Measurements from ENCODE around the gene GSS. TPM values are rescaled to one million over a fixed set of nuclear protein-coding genes. Genes with fewer than 3 reads are reported as not detected.
A peak's percentile ranks its signal among the peaks of the same experiment; 100 is the strongest.

GSS gene
- 10 to 100 TPM; 32.6 to 52.7 TPM for total RNA-seq
- polyA plus RNA-seq, result 10 to 100 TPM; 43.7 to 52.2 TPM
- long read RNA-seq, donor 1, transcript GSS-201 (13 exons, 1,919 nt), result major isoform, 11 of 12 reads
- long read RNA-seq, donor 1, partial matches to known transcripts, result 0 of 12 reads
- long read RNA-seq, donor 1, other reads (novel, unspliced or antisense), result 0 of 12 reads
- long read RNA-seq, donor 2, partial matches to known transcripts, result 0 of 5 reads
- long read RNA-seq, donor 2, other reads (novel, unspliced or antisense), result 0 of 5 reads
- long read RNA-seq, donor 3, partial matches to known transcripts, result 0 of 5 reads
- long read RNA-seq, donor 3, other reads (novel, unspliced or antisense), result 0 of 5 reads
- long read RNA-seq, donor 4, partial matches to known transcripts, result 0 of 6 reads
- long read RNA-seq, donor 4, other reads (novel, unspliced or antisense), result 0 of 6 reads
- long read RNA-seq, donor 5, transcript GSS-201 (13 exons, 1,919 nt), result major isoform, 5 of 8 reads
- long read RNA-seq, donor 5, partial matches to known transcripts, result 0 of 8 reads
- long read RNA-seq, donor 5, other reads (novel, unspliced or antisense), result 0 of 8 reads

DNA sequence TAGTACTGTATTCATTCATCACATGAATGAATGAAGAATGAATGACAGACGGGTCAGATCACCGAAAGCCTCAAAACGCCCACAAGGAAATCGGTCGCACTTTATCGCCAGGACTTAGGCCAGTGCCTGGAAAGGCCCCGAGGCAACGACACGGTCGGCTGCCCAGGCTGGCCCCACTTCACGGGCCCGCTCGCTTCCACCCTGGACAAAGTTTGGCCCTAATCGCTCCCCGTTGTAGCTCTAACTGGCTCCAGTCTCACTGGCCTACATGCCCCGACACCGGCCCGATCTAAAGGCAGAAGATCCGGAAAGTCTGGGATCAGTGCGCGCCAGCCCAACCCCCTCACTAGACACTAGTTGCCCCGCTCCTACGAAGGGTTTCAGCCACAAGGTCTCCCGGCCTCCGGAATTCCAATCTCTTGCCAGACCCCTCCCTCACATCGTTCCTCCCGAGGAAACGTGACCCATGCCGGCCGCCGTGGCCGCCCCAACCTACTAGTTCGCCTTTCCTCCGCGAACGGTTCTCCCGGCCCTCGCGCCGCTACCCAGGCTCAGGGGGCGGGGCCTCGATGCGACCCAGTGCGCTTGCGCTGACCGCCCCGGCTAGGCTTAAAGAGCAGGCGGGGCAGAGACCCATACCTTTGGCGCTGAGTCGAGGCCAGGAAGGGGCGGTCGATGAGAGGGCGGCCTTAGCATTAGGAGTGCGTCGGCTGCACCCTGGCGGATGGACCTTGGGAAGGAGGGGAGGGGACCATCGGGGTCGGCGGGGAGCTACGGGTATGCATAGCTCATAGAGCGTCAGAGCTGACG, at the start of gene GSS, which contains the start of gene MYH7B:
Gene GSS, minus strand, starts transcription at position 576 of the 810 bp plus-strand sequence. CDS start 3,954 bp downstream, outside the sequence.
Gene MYH7B, plus strand, starts transcription at position 638 of the 810 bp plus-strand sequence. CDS start 22,138 bp downstream, outside the sequence.
- Histone ChIP-seq H3K27ac (ENCODE audit: low read depth in 1 of 2, low read length in 1 of 2) (peak within 1 kb of the TSS; percentile 79 to 85), H3K9me3 (ENCODE audit: control insufficient read depth in 4 of 4, insufficient read depth in 3 of 4, low read length in 3 of 4) (no peaks in the 10 kb centered on the region), H3K9ac (ENCODE audit: insufficient read depth in 1 of 2, low read length in 2 of 2) (peak within 1 kb of the TSS; percentile 73 to 75), H3K4me3 (peak within 1 kb of the TSS; percentile 49), H3K27me3 (ENCODE audit: control insufficient read depth in 3 of 3, insufficient read depth in 3 of 3, low read length in 2 of 3) (no peaks in the 10 kb centered on the region), H3K4me1 (ENCODE audit: control insufficient read depth in 5 of 5, insufficient read depth in 5 of 5, low read length in 5 of 5) (peaks cover 0 to 10% (median 2%) of the 10 kb centered on the region in 5 donors), H3K36me3 (ENCODE audit: control insufficient read depth in 4 of 4, insufficient read depth in 4 of 4, low read length in 4 of 4) (peaks cover 0 to 5% (median 0%) of the 10 kb centered on the region in 4 donors)
- peak; percentile 97 for ATAC-seq (ENCODE audit: insufficient read depth, low FRiP score)
- TF ChIP-seq, protein P1, sequence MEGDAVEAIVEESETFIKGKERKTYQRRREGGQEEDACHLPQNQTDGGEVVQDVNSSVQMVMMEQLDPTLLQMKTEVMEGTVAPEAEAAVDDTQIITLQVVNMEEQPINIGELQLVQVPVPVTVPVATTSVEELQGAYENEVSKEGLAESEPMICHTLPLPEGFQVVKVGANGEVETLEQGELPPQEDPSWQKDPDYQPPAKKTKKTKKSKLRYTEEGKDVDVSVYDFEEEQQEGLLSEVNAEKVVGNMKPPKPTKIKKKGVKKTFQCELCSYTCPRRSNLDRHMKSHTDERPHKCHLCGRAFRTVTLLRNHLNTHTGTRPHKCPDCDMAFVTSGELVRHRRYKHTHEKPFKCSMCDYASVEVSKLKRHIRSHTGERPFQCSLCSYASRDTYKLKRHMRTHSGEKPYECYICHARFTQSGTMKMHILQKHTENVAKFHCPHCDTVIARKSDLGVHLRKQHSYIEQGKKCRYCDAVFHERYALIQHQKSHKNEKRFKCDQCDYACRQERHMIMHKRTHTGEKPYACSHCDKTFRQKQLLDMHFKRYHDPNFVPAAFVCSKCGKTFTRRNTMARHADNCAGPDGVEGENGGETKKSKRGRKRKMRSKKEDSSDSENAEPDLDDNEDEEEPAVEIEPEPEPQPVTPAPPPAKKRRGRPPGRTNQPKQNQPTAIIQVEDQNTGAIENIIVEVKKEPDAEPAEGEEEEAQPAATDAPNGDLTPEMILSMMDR (IDR thresholded peaks at IDR 0.05; ENCODE audit: control extremely low read depth, extremely low read depth), result peak; percentile 24
- 0 to 1% methylated on average over 62 of the region's 62 CpGs for WGBS, 2 donors
- DNase-seq, result peak; percentile 98 to 99 (median 99)

DNA sequence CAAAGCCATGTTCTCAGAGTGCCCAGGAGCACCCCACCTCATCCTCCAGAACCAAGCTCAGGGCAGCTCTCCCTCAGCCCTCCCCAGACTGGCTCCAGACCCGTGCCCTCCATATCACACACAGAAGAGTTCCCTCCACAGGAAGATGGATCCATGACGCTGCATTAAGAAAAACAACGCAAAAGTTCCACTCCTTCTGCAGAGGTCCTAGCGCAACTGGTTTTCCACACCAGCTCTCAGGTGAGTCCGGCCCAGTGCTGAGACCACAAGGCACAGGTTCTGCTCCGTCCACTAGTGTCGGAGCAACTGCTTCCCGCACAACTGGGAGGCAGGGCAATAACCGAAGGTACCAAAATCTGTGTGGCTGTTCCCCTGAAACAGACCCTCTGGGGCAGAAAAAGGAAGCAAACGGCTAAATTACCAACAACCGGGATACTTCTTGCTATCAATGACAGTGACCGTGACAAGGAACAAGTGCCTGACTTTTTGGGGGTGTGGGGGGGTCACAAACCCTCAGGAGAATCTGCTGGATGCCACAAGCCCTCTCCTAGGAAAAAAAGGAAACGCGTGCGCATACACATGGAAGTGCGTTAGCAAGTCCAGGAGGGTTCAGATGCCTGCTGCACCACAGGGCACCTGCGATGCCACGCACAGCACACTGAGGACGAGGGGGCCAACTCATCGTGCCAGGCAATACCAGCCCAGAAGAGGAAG, 49.3 kb upstream of the GSS start:
- peaks cover 24 to 93% (median 53%) of the 10 kb centered on the region in 4 donors for H3K36me3 ChIP-seq (ENCODE audit: control insufficient read depth in 4 of 4, insufficient read depth in 4 of 4, low read length in 4 of 4)
- TF ChIP-seq, protein P1 (IDR thresholded peaks at IDR 0.05; ENCODE audit: control extremely low read depth, extremely low read depth), result no peak
- no peak overlapping the region for H3K27ac ChIP-seq (ENCODE audit: low read depth in 1 of 2, low read length in 1 of 2)
- no peak for ATAC-seq (ENCODE audit: insufficient read depth, low FRiP score)
- no peaks in the 10 kb centered on the region for H3K9me3 ChIP-seq (ENCODE audit: control insufficient read depth in 4 of 4, insufficient read depth in 3 of 4, low read length in 3 of 4)
- H3K27me3 ChIP-seq (ENCODE audit: control insufficient read depth in 3 of 3, insufficient read depth in 3 of 3, low read length in 2 of 3), result no peaks in the 10 kb centered on the region
- 93 to 94% methylated on average over 20 of the region's 20 CpGs for WGBS, 2 donors
- no peak overlapping the region for H3K9ac ChIP-seq (ENCODE audit: insufficient read depth in 1 of 2, low read length in 2 of 2)
- H3K4me1 ChIP-seq (ENCODE audit: control insufficient read depth in 5 of 5, insufficient read depth in 5 of 5, low read length in 5 of 5), result no peaks in the 10 kb centered on the region
- no peak overlapping the region for H3K4me3 ChIP-seq
- no peak for DNase-seq

DNA sequence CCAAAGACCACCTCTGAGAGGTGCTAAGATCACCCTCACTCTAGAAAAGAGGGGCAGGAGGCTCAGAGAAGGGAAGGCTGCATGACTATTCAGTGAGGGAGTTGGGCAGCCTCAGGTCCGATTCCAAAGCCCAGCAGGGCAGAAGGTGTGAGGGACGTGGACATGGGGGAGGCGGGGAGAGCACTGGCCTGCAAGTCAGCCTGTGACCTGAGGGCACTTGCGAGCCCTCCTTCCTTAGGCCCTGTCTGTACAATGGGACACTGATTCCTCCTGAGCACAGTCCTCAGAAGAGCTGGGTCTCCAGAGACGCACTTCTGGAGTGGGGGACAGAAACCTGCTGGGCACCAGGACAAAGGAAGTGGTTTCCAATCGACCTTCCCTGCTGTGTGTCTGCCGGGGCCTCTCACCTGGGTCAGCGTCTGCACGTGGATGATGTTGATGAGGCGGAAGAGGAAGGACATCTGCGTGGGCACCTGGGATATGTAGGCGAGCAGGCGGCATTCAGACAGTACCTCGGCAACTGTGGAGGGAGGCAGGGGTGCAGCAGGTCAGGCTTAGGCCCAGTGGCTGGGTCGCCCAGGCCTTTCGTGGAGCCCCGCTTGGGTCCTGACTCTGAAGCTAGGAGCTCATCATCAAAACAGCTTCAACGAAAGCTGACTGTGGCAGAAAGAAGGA, 48.6 kb upstream of the GSS start:
- H3K4me1 ChIP-seq (ENCODE audit: control insufficient read depth in 5 of 5, insufficient read depth in 5 of 5, low read length in 5 of 5), result no peaks in the 10 kb centered on the region
- H3K27ac ChIP-seq (ENCODE audit: low read depth in 1 of 2, low read length in 1 of 2), result no peak overlapping the region
- no peak overlapping the region for H3K4me3 ChIP-seq
- no peaks in the 10 kb centered on the region for H3K9me3 ChIP-seq (ENCODE audit: control insufficient read depth in 4 of 4, insufficient read depth in 3 of 4, low read length in 3 of 4)
- DNase-seq, result no peak
- H3K9ac ChIP-seq (ENCODE audit: insufficient read depth in 1 of 2, low read length in 2 of 2), result no peak overlapping the region
- no peak for ATAC-seq (ENCODE audit: insufficient read depth, low FRiP score)
- TF ChIP-seq, protein P1 (IDR thresholded peaks at IDR 0.05; ENCODE audit: control extremely low read depth, extremely low read depth), result no peak
- 88 to 92% methylated on average over 18 of the region's 18 CpGs for WGBS, 2 donors
- peaks cover 24 to 95% (median 48%) of the 10 kb centered on the region in 4 donors for H3K36me3 ChIP-seq (ENCODE audit: control insufficient read depth in 4 of 4, insufficient read depth in 4 of 4, low read length in 4 of 4)
- H3K27me3 ChIP-seq (ENCODE audit: control insufficient read depth in 3 of 3, insufficient read depth in 3 of 3, low read length in 2 of 3), result no peaks in the 10 kb centered on the region

Measured in lung (tissue), 16 donors.